Measurements from ENCODE around the gene CBFA2T2.

The CBFA2T2 gene

DNA sequence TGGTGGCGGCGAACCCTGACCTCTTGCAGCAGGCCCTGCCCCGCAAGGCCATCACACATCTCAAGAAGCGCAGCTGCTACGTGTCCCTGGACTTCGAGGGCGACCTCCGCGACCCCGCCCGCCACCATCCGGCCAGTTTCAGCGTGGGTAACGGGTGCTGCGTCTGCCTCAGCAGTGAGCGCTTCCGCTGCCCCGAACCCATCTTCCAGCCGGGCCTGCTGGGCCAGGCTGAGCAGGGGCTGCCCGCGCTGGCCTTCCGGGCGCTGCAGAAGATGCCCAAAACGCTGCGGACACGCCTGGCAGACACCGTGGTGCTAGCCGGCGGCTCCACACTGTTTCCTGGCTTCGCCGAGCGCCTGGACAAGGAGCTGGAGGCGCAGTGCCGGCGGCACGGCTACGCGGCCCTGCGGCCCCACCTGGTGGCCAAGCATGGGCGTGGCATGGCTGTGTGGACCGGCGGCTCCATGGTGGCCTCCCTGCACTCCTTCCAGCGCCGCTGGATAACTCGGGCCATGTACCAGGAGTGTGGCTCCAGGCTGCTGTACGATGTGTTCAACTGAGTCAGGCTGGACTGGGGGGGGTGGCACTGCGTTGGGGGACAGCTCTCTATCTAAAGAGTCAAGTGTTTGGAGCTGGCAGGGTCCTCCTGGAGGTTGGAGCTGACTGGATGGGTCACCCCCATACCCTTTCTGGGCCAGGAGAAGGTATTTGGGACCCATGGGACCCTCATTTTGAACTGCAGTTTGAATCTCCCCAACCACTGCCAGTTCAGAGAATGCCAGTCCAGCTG is 178.0 kb downstream of the CBFA2T2 start:
- peak; percentile 62 for DNase-seq (ENCODE audit: low read depth)

DNA sequence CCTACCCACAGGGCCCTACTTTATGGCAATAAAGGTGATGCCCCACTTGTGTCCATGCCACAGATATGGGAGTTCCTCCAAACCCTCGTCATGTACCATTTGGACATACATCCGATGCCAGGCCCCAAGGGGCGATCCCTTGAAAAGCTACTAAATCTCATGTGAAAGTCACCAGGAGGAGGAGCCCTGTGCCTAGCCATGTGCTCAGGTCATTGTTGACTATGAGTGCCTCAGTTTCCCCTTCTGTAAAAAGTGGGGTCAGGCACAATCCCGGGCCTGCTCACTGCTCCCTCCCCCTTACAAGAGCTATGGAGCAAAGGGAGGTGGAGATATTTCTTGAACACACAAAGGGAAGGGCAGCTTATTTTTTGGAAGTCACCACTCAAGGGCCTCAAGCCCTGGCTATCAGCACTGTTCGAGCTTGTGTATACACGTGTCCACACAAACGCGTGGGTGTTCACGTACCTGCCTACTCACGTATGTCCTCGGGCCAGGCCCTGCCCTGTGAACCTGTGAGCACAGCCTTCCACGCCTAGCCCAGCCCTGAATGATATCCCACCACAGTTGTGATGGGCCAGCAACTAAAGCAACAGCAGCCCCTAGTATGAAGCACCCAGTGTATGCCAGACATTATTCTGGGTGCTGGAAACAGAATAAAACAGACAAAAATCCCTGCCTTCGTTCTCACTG is 178.7 kb downstream of the CBFA2T2 start:
- DNase-seq (ENCODE audit: low read depth) = no peak

- no peak for DNase-seq (ENCODE audit: low read depth)
Measured at GRCh38 chr20:33669224-33669623, 179.3 kb downstream of the CBFA2T2 start.

GRCh38 chr20:33669873-33670640 is 180.2 kb downstream of the CBFA2T2 start:
- no peak for DNase-seq (ENCODE audit: low read depth)

DNA sequence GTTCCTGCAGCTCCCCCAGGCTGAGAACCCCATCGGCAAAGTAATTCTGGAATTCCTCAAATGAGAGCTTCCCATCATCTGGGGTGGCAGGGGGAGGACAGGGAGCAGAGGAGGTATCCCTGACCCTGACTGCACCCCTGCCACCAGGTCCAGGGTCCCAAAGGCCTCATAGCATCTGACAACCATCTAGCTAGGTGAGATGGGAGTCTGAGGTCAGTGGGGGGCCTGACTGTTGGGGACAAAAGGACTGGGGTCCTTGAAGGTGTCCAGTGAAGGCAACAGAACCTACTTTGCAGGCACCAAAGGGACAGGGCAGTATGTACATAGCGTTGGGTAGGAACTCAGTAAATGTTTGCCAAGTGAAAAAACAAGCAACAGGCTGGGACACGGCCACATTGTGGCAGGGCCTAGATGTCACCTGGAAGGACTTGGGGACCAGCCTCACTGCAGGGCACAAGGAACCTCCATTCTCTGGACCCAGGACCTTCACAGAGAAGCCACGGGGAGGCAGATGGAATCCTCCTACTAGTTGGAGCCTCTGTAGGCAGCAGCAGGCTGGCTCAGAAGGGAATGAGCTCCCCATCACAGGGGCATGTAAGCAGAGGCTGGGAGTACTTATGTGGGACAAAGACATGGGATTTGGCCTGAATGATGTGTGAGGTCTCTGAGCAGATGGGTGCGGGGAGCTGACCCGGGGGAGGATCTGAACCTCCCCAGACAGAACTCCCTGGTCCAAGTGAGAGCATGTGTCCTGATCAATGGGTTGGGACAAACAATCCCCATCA is 181.0 kb downstream of the CBFA2T2 start:
- DNase-seq (ENCODE audit: low read depth) = no peak

- DNase-seq (ENCODE audit: low read depth) = no peak
Measured at GRCh38 chr20:33671573-33672288, 181.8 kb downstream of the CBFA2T2 start.

- DNase-seq (ENCODE audit: low read depth) = no peak
Measured at GRCh38 chr20:33672426-33673113, 182.7 kb downstream of the CBFA2T2 start.

GRCh38 chr20:33673114-33673409 is 183.2 kb downstream of the CBFA2T2 start:
- no peak for DNase-seq (ENCODE audit: low read depth)

DNA sequence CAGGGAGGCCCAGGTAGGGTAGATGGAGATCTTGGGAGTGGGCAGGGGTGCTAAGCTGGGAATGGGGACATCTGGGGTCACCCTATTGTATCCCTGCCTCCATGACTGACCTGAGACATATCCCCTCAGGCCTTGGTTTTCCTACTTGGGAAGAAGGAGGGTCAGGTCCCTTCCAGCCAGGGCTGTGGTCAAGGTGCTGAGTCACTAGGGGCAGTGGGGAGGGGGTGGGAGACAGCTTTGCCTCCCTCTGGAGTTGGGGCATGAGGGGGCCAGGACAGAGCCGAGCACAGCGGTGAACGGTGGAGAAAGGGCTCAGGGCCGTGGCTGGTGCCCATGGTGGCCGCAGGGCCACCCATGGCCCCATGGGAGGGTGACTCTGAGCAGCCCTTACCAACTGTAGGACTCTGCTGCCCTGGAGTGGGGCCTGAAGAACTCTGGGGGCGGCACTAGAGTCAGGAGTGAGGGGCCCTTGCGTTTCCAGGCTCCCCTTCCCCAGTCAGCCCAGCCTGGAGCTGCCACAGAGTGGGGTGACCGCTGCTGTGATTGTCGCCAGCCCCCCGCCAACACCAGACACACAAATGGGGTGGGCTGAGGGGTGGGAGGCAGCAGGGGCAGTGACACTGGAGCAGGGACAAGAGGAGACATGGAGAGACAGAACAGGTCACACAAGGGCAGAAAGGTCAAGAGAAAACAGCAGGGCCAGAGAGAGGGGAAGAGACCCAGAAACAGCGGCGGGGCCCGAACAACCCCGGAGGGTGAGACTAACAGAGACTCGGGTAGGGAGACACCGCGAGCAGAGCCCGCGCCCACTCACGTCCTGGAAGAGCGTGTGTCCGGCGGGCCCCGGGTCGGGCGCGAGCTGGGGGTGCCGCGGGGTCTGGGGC is 183.8 kb downstream of the CBFA2T2 start:
- DNase-seq (ENCODE audit: low read depth) = no peak

GRCh38 chr20:33674294-33675135 is 184.6 kb downstream of the CBFA2T2 start, which contains the start of gene NECAB3:
NECAB3 (minus strand) TSS chr20:33674428; CDS start chr20:33674352, 76 bp downstream.
- DNase-seq (ENCODE audit: low read depth) = peak; percentile 58

DNA sequence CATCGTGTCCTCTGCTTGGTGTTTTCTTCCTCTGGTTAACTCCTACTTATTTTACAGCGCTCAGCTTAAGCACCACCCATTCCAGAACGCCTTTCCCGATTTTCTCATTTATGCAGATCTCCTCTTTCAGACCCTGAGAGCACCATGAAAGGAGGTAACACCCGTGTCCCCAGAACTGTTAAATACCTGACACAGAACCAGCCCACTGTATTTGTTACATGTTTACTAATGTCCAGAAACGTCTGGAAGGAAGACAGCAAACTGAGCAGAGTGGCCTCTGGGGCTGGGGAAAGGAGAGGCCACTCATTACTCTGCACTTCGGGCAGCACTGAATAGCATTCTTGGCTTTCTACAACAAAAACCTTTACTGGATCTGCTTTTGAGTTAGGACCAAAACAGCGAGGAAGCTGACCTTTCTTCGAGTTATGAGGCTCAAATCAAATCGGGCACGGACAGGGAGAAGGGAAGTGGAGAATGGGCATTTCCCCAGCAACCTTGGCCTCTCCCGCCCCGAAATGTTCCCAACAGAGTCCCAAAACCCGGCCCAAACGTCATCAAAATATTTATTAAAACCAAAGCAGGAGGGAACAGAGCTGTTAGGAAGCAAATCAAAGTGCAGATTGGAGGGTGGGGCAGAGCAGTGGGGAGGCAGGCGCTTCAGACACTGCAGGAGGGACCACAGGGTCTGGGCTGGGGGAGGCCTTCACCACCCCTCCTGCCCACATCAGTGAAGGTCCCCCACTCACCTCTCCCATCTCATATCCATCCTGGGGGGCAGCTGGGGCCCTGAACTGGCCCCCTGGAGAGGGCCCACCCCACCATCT is 185.5 kb downstream of the CBFA2T2 start:
- no peak for DNase-seq (ENCODE audit: low read depth)

DNA sequence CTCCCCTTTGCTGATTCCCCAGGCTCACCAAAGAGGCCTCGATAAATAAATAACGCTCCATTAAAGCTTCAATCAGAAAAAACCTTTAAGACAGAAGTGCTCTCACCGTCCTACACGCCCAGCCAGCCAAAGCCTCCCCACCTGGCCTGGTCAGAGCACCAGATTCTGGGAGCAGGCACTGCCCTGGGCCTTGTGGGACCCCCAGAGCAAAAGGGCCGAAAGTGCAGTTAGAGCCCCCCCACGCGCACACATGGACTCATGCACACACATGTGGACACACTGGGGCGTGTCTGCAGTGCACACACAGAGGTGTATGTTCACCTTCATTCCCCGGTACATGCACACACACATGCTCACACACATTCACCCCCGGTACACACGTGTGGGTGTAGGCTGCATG is 186.2 kb downstream of the CBFA2T2 start:
- DNase-seq (ENCODE audit: low read depth) = no peak

- no peak for DNase-seq (ENCODE audit: low read depth)
Measured at GRCh38 chr20:33676652-33677645, 187.1 kb downstream of the CBFA2T2 start.

DNA sequence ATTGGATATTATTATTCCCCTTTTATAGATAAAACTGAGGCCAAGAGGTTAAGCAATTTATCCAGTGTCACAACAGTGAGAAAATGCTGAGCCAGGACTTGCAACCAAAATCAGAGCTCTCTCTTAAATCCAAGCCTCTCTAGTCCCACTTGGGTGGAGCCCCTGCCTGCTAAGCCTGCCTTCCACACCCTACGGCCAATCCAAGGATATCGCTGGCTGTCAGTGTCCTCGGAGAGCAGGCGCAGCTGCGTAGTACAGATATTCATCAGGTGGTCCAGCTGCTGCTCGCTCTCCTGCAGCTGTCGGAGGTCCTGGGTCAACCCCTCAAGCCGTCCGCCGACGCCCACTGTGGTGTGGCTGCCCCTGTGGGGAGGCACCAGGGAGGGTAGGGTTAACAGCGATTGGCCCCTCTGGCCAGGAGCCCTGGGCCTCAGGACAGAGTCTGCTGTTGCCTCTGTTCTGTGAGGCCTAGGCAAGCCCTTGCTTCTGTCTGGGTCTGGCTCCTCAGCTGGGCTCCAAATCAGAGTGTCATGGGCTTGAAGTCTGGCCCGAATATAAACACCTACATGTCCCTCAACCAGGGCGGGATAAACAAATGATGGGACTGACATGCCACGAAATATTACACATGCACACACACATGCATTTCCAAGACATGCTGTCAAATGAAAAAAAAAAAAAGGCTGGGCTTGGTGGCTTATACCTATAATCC is 188.3 kb downstream of the CBFA2T2 start:
- DNase-seq (ENCODE audit: low read depth) = no peak

GRCh38 chr20:33679758-33680485 is 190.0 kb downstream of the CBFA2T2 start:
- DNase-seq (ENCODE audit: low read depth) = peak; percentile 11
